CD4-positive, alpha-beta T cell treated with Interleukin-2 at 100 ng/mL for 4 hours (primary cell): ENCODE results near the gene MX1.

Experiments used
- DNase-seq: peaks from one replicate; pipeline ENCODE4 v3.0.0-alpha.2; 2020; ENCODE audit warnings: low spot score

Gene MX1

GRCh38 chr21:41425954-41426675 is at the start of gene MX1:
Gene MX1, plus strand, starts transcription at chr21:41426239. Its CDS starts 5,832 bp downstream, at chr21:41432071.
- peak; percentile 87 for DNase-seq

- no peak for DNase-seq
Observed at GRCh38 chr21:41377715-41378114, 48.3 kb upstream of the MX1 start.

- DNase-seq, result no peak
Observed at GRCh38 chr21:41378849-41379248, 47.2 kb upstream of the MX1 start.

GRCh38 chr21:41379901-41380300 is 46.1 kb upstream of the MX1 start:
- DNase-seq, result no peak

DNA sequence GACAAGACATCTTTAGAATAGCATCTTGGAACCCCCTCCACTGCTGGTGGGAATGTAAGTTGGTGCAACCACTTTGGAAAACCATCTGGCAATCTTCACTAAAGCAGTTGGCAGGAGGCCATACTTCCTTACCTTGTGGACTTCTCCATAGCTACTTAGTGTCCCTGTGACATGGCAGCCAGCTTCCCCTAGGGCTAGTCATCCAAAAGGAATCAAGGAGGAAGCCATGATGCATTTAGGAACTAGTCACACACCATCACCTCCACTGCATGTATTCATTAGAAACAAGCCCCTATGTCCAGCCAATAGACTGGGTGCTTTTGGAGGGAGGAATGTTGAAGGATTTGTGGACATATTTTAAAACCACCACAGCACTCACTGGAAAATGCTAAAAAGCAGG is 44.3 kb upstream of the MX1 start:
- DNase-seq, result no peak

DNA sequence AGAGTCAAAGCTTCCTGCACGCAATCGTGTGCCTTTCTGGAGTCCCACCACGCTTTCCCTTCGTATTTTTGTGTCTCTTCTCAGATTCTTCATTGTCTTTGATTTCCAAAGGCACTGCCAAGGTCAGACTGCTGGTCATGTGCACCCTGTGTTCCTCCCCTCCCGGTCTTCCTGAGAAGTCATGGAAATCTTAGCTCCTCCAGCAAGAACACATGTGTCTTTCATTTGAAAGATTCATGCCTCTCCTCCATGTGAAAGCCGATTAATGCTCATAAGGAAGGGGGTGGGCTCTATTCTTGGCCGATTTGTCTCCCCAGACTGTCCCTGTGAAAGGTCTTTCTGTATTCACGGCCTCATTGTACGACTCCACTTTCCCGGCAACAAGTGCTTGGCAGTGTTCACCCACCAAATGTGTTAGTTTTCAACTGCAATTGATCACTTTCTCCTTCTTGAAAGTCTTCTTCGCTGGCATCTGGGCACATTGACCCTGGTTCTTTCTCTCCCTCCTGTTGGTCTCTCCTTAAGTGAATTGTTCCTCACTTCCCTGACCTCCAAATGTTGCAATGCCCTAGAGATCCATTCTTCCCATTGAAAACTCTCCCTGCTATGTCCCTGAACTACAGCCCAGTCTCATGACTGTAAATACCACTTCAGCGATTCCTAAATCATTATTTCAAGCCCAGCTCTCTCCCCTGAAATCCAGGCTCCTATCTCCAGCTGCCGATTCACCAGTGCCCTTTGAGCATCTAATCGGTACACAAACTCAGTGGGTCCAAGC is 38.8 kb upstream of the MX1 start:
- DNase-seq, result no peak

DNA sequence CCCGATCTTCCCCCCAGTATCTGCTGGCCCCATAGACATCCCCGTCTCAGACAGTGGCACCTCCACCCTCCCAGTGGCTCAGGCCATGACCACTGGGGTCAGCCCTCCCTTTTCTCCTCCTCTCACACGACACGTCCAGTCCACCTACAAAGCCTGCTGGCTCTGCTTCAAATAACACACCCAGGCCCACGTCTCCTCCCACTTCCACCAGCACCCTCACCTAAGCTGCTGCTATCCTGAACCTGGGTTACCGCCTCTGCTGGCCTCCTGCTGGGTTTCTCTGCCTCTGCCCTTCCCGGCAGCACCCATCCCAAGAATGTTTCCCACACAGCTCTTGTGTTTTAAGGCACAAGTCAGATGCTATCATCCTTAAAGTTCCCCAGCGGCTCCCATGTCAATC is 38.2 kb upstream of the MX1 start:
- no peak for DNase-seq

DNA sequence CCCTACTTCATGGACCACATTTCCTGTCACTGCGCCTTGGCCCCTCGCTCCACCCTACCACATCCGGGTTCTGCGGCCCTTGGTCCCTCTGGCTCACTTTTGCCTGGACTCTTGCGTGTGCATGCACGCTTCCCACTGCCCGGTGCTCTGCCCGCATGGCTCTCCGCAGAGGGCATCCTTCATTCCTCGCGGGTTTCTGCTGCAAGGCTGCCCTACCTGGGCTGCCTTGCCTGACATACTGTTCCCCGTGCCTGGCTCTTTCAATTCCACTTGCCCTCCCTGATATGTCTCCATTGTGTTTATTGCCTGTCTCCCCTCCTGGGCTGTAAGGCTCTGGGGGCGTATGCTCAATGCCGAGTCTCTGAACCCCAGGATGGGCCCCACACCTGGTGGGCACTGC is 37.8 kb upstream of the MX1 start:
- no peak for DNase-seq

GRCh38 chr21:41390043-41390639 is 35.9 kb upstream of the MX1 start:
- DNase-seq, result no peak

GRCh38 chr21:41393876-41394465 is 32.1 kb upstream of the MX1 start:
- DNase-seq, result no peak

DNA sequence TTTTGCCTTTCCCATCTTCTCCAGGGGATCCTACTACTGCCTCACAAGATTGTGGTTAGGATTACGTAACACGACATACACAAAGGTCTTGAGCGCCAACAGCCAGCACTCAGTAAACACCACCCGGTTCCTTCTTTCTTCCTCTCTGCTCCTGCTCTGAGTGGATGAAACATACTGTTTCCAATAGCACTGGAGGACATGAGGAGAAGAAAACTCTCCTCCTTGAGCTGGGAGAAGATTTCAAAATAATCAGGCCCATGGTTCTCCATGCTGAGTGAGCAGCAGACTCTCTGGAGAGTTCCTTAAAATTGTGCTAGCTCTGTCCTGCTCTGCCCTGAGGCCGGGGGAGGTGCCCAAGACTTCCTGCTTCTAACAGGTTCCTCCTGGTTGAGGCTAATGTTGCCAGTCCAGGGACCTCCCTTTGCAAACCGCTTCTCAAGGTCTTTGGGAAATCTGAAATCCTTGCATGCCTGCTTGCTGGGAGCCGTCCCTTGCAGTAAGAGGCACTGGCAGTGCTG is 29.4 kb upstream of the MX1 start:
- no peak for DNase-seq

- DNase-seq, result no peak
Observed at GRCh38 chr21:41397471-41397891, 28.6 kb upstream of the MX1 start.

GRCh38 chr21:41398251-41398650 is 27.8 kb upstream of the MX1 start:
- DNase-seq, result no peak

- no peak for DNase-seq
Observed at GRCh38 chr21:41398831-41399230, 27.2 kb upstream of the MX1 start.

DNA sequence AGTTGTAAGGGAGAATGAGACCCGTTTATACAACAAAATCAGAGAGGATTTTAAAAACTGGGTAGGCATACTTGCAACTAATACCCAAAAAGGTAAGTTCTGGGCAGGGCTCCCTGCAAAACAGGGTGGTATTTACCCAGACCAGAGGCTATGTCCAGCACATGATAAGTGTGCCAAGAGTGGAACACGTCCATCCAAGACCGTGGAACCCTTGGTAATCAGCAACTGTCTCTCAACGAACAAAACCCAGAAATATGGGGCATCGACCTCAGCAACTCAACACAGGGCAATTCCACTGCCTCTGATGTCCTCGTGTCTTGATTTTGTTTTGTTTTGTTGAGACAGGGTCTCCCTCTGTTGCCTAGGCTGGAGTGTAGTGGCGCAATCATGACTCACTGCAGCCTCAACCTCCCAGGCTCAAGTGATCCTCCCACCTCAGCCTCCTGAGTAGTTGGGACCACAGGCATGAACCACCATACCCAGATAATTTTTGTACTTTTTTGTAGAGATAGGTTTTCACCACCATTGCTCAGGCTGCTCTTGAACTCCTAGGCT is 26.7 kb upstream of the MX1 start:
- DNase-seq, result no peak

DNA sequence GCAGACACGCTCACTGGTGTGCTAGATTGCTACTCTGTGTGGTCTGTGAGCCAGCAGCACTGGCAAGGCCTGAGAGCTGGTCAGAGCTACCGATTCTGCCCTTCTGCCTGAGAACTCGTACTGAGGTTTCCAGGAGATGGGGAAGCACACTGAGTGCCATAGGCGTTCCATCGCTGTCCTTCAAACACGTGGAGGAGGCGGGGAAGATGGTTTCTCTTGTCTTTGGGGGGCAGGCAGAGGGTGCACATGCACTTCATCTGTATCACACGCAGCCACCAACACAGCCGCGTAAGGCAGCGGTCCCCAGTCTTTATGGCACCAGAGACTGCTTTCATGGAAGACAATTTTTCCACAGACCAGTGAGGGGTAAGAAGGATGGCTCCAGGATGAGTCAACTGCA is 23.8 kb upstream of the MX1 start:
- DNase-seq, result no peak

DNA sequence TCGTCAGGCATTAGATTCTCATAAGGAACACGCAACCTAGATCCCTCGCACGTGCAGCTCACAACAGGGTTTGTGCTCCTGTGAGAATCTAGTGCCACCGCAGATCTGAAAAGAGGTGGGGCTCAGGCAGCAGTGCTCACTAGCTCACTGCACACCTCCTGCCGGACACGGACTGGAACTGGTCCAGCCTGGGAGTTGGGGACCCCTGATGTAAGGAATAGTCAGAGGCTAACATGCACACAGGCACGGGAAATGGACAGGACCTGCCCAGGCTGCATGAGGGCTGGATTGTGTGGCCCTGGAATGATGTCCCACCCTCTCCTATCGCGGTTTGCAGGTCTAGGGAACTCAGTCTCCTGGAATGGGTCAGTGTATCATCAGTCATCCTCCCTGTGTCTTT is 23.2 kb upstream of the MX1 start:
- DNase-seq, result no peak

DNA sequence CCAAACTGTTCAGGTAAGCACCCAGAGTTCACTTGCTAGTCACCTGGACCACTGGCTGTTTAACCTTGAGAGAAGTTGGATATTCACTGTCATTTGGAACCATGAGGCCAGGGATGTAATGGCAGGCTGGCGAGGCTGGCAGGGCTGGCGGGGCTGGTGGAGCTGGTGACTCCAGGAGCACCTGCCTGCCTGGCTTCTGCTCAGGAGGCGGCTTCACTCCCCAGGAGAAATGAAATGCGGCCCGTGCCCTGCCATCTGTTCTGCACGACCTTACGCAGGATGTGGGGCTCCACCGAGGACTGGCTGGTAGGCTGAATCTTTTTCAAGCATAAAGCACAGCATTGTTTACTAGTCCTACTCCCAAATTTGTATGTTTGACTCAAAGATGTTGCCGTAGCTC is 22.7 kb upstream of the MX1 start:
- no peak for DNase-seq

DNA sequence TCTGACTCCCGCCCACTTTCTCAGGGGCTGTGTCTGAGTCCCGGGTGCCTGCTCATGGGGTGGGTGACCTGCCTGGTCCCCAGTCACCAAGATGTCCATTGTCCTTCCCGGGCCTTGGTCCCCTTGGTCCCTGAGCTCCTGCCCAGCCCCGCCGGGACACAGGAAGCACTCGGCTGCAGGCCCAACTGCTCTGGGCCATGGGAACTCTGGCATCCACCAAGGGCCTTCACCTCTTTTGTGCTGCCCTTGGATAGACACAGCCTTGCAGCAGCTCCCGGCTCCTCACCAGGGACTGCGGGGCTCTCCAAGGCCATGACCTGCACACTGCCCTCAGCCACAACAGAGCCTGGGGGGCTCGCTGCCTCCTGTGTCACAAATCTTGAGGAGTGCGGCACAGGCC is 22.1 kb upstream of the MX1 start:
- DNase-seq, result no peak

DNA sequence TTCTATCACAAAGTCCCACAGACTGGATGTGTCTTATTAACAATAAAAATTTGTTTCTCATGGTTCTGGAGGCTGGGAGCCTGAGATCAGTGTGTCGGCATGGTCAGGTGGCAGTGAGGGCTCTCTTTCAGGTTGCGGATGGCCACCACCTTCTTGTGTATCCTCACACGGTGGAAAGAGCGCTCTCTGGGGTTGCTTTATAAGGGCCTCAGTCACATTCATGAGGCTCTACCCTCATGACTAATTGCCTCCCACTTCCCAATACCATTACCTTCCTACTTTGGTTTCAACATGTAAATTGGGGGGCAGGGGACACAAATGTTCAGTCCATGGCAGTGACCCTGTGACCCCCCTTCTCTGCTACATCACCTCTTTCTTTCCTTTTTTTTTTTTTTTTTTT is 20.7 kb upstream of the MX1 start:
- no peak for DNase-seq

DNA sequence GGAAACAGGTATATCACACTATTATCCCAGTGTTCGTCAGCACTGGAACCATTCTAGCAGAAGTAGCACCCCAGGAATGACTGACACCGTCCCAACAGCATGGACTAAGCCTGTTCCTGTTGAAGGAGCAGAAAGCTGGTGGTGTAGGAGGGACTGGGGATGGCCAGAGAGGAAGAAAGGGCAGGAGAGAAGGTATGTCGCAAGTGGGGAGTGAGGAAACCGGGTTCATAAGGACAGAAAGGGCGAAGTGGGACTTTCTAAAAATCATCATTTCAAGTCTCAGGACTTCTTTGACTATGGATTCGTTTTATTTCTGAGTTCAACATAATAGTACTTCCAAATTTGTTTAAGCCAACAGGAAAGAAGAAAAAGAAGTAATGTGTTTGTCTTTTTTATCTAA is 19.7 kb upstream of the MX1 start:
- no peak for DNase-seq
